Measurements from ENCODE around the gene ASB16.

The ASB16 gene

GRCh38 chr17:44200478-44201155 lies 30.1 kb downstream of the ASB16 start:
- TF ChIP-seq CTCF (IDR thresholded peaks at IDR 0.05), result no peak
- H3K4me3 ChIP-seq, result peak overlapping the region; percentile 85
- DNase-seq (ENCODE audit: low spot score), result no peak
- peak overlapping the region; percentile 78 to 98 for H3K27ac ChIP-seq

GRCh38 chr17:44202756-44203155 lies 32.3 kb downstream of the ASB16 start:
- no peak overlapping the region for H3K4me3 ChIP-seq
- DNase-seq (ENCODE audit: low spot score), result no peak
- no peak for TF ChIP-seq CTCF (IDR thresholded peaks at IDR 0.05)
- H3K27ac ChIP-seq, result no peak overlapping the region

GRCh38 chr17:44203731-44204440 lies 33.4 kb downstream of the ASB16 start:
- peak; percentile 63 for TF ChIP-seq CTCF (IDR thresholded peaks at IDR 0.05)
- H3K4me3 ChIP-seq, result no peak overlapping the region
- no peak for DNase-seq (ENCODE audit: low spot score)
- H3K27ac ChIP-seq, result peak overlapping the region in 1 of 2 donors; percentile 5

- H3K4me3 ChIP-seq, result no peak overlapping the region
- TF ChIP-seq CTCF (IDR thresholded peaks at IDR 0.05), result no peak
- H3K27ac ChIP-seq, result peak overlapping the region in 1 of 2 donors; percentile 5
- no peak for DNase-seq (ENCODE audit: low spot score)
Measured at GRCh38 chr17:44204441-44204882, 34.0 kb downstream of the ASB16 start.

GRCh38 chr17:44205962-44206824 lies 35.7 kb downstream of the ASB16 start:
- DNase-seq (ENCODE audit: low spot score), result no peak

GRCh38 chr17:44206825-44207155 lies 36.3 kb downstream of the ASB16 start:
- Histone ChIP-seq H3K27ac (no peak overlapping the region), H3K4me3 (no peak overlapping the region)
- DNase-seq (ENCODE audit: low spot score), result no peak
- no peak for TF ChIP-seq CTCF (IDR thresholded peaks at IDR 0.05)

More at GRCh38 chr17:44205962-44206824, 35.7 kb downstream of the ASB16 start:
- Histone ChIP-seq H3K4me3 (no peak overlapping the region), H3K27ac (no peak overlapping the region)
- no peak for TF ChIP-seq CTCF (IDR thresholded peaks at IDR 0.05)

Data from coronary artery (tissue), 2 donors.